Gastrocnemius medialis (tissue), 4 donors: ENCODE data around the gene PRUNE2. TPM values are rescaled to one million over a fixed set of nuclear protein-coding genes. Genes with fewer than 3 reads are reported as not detected.

Experiments used
- ATAC-seq, 2 donors: fragments of 150-250 bp; one replicate each; pipeline ENCODE4 v1.9.1; 2016
- DNase-seq, 2 donors: peaks; one replicate each; pipeline ENCODE4 v3.0.0-alpha.2; 2019
- H3K27ac ChIP-seq, 4 donors: fragments of 200-600 bp; sonication (generic); 1 replicate in 1 of 4; 2 replicates in 3 of 4; pipeline ENCODE4 v1.5.1; 2016 to 2018; ENCODE audit warnings: mild to moderate bottlenecking in 2 of 4, moderate library complexity in 1 of 4
- H3K27me3 ChIP-seq, 3 donors: fragments of 200-600 bp; sonication (generic) in 2 of 3; 1 replicate in 1 of 3; 2 replicates in 2 of 3; pipeline versions ENCODE4 v1.5.1 to v1.6.0; 2016 to 2019; ENCODE audit warnings: mild to moderate bottlenecking in 1 of 3, moderate library complexity in 1 of 3
- H3K36me3 ChIP-seq, 2 donors: fragments of 200-600 bp; sonication (generic) in 1 of 2; one replicate each; pipeline ENCODE4 v1.5.1; 2017 to 2018
- H3K4me1 ChIP-seq, 2 donors: fragments of 200-600 bp; sonication (generic) in 1 of 2; one replicate each; pipeline ENCODE4 v1.5.1; 2016 to 2017; ENCODE audit warnings: mild to moderate bottlenecking in 2 of 2
- H3K4me3 ChIP-seq, 4 donors: fragments of 200-600 bp; sonication (generic) in 3 of 4; 1 replicate in 1 of 4; 2 replicates in 3 of 4; pipeline ENCODE4 v1.5.1; 2016 to 2019; ENCODE audit warnings: mild to moderate bottlenecking in 2 of 4
- H3K9me3 ChIP-seq, 3 donors: fragments of 200-600 bp; sonication (generic) in 2 of 3; 1 replicate in 1 of 3; 2 replicates in 2 of 3; pipeline ENCODE4 v1.5.1; 2016 to 2019
- CTCF ChIP-seq, 5 experiments: fragments of 450-650 bp in 3 of 5; fragments of 200-600 bp in 2 of 5; sonication (generic) in 2 of 5; IDR thresholded peaks in 4 of 5; conservative IDR thresholded peaks in 1 of 5; 1 replicate in 4 of 5; 2 replicates in 1 of 5; pipeline ENCODE4 v1.5.1; 2016 to 2019; ENCODE audit warnings: antibody characterized with exemption in 5 of 5, mild to moderate bottlenecking in 3 of 5, moderate library complexity in 3 of 5
- POLR2A ChIP-seq, 2 donors: fragments of 450-650 bp; IDR thresholded peaks; one replicate each; pipeline ENCODE4 v1.6.1; 2017; ENCODE audit warnings: antibody characterized with exemption in 2 of 2, mild to moderate bottlenecking in 2 of 2, moderate library complexity in 2 of 2
- in situ Hi-C, 4 donors: fragments of 200-750 bp; cut with MboI; loops; one replicate each; pipeline versions ENCODE4 v1.15.0 to v1.8.0; 2017; ENCODE audit warnings: low sequenced_read_pairs in 4 of 4
- intact Hi-C: fragments of 100-400 bp; cut with DNase I; formaldehyde crosslinking; loops from one replicate; pipeline ENCODE4 v1.15.1; 2023; ENCODE audit warnings: low total_unique reads
- total RNA-seq, 4 donors: library from RNA; depleted of rRNA; stranded (reverse); fragments of >200 nt; gene quantifications; one replicate each; pipeline versions ENCODE4 v1.1.0 to v1.2.3, GENCODE V29; 2016

The PRUNE2 gene
- total RNA-seq, 4 donors from 2014 or later = 1.6 to 43.5 (median 11.0) TPM

DNA sequence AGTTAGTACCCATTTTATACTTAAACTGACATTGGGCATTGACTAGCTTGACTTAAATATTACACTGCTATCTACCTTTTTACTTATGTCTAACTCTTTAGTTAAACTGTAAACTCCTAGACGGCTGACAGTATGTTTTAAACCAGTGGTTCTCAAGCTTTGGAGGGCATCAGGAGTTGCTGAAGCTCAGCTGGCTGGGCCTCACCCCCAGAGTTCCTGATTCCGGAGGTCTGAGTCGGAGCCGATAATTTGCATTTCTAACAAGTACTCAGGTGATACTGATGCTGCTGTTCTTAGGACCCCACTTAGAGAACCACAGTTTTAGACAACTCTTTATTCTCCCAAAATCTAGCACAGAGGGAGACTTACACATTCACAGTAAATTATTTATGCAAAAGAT is 205.0 kb downstream of the PRUNE2 start:
- Histone ChIP-seq H3K4me3 (no peak overlapping the region), H3K4me1 (no peaks in the 10 kb centered on the region)
- in situ Hi-C loops = loop anchor here in 3 of 4 donors (5.0 to 10.0 kb wide), 2 partner anchors 246 to 254 kb away; partner anchors contain the start of gene GCNT1 (in 1 of the 3)

DNA sequence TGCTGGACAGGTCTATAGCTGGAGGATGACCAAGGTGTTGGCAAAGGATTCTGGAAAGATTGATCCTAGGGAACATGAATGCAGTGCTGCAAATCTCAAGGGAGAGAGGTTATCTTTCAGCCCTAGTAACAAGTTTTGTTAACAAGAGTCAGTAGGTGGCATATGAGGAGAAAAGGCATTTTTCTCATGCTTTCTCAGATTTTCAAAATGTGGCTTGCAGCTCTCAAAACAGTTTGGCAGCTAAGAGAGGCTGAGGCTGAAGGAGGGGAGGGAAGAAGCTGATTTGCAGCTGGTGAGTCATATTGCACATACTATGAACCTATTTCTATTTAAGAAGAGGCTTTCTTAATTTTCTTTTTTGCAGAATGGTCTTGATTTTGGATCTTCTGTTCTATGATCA is 205.9 kb downstream of the PRUNE2 start:
- H3K4me1 ChIP-seq = no peaks in the 10 kb centered on the region
- no peaks in the 10 kb centered on the region for H3K9me3 ChIP-seq
- intact Hi-C loops = loop anchor here (5.0 kb wide), 1 partner anchor 33 kb away; no protein-coding TSS in a partner anchor
- in situ Hi-C loops = loop anchor here in 3 of 4 donors (5.0 to 10.0 kb wide), 3 partner anchors 65 to 253 kb away; partner anchors contain the start of gene GCNT1 (in 1 of the 3)
- TF ChIP-seq POLR2A (IDR thresholded peaks at IDR 0.05) (no peak), CTCF (IDR thresholded peaks at IDR 0.05 in 4 of 5, conservative IDR thresholded peaks at IDR 0.05 in 1 of 5) (no peak)
- no peak overlapping the region for H3K4me3 ChIP-seq
- H3K36me3 ChIP-seq = no peaks in the 10 kb centered on the region
- no peak for ATAC-seq
- no peak overlapping the region for H3K27ac ChIP-seq
- DNase-seq = no peak
- no peaks in the 10 kb centered on the region for H3K27me3 ChIP-seq

More for the DNA sequence above, 205.0 kb downstream of the PRUNE2 start:
- no peaks in the 10 kb centered on the region for H3K9me3 ChIP-seq
- DNase-seq (no peak), ATAC-seq (no peak)
- intact Hi-C loops = loop anchor here (5.0 kb wide), 1 partner anchor 34 kb away; no protein-coding TSS in a partner anchor
- no peaks in the 10 kb centered on the region for H3K36me3 ChIP-seq
- no peak for TF ChIP-seq CTCF (IDR thresholded peaks at IDR 0.05 in 4 of 5, conservative IDR thresholded peaks at IDR 0.05 in 1 of 5)
- TF ChIP-seq POLR2A (IDR thresholded peaks at IDR 0.05) = no peak
- H3K27ac ChIP-seq = no peak overlapping the region
- no peaks in the 10 kb centered on the region for H3K27me3 ChIP-seq

- DNase-seq = no peak
- H3K4me3 ChIP-seq = no peak overlapping the region
- no peaks in the 10 kb centered on the region for H3K36me3 ChIP-seq
- H3K27me3 ChIP-seq = peaks cover 0 to 5% (median 0%) of the 10 kb centered on the region in 3 donors
- no peak for ATAC-seq
- TF ChIP-seq CTCF (IDR thresholded peaks at IDR 0.05 in 4 of 5, conservative IDR thresholded peaks at IDR 0.05 in 1 of 5) (no peak), POLR2A (IDR thresholded peaks at IDR 0.05) (no peak)
- H3K27ac ChIP-seq = no peak overlapping the region
- intact Hi-C loops (no loop called here), in situ Hi-C loops (loop anchor here in 1 of 4 donors (10.0 kb wide), 1 partner anchor 63 kb away; no protein-coding TSS in a partner anchor)
- H3K9me3 ChIP-seq = no peaks in the 10 kb centered on the region
- H3K4me1 ChIP-seq = no peaks in the 10 kb centered on the region
Measured at GRCh38 chr9:76697554-76697953, 208.4 kb downstream of the PRUNE2 start.

- H3K27me3 ChIP-seq = peaks cover 0 to 7% (median 3%) of the 10 kb centered on the region in 3 donors
- no peaks in the 10 kb centered on the region for H3K36me3 ChIP-seq
- no peak for DNase-seq
- no peaks in the 10 kb centered on the region for H3K4me1 ChIP-seq
- no peaks in the 10 kb centered on the region for H3K9me3 ChIP-seq
- H3K27ac ChIP-seq = no peak overlapping the region
- in situ Hi-C loops = loop anchor here in 1 of 4 donors (10.0 kb wide), 1 partner anchor 62 kb away; no protein-coding TSS in a partner anchor
- no peak for TF ChIP-seq CTCF (IDR thresholded peaks at IDR 0.05 in 4 of 5, conservative IDR thresholded peaks at IDR 0.05 in 1 of 5)
- no peak for TF ChIP-seq POLR2A (IDR thresholded peaks at IDR 0.05)
- no peak overlapping the region for H3K4me3 ChIP-seq
- ATAC-seq = no peak
- intact Hi-C loops = no loop called here
Measured at GRCh38 chr9:76697081-76697480, 208.8 kb downstream of the PRUNE2 start.
